Small intestine (tissue), 7 donors: ENCODE measurements around the gene RGS13. TPM values are rescaled to one million over a fixed set of nuclear protein-coding genes. Genes with fewer than 3 reads are reported as not detected.
A peak's percentile ranks its signal among the peaks of the same experiment; 100 is the strongest.
"Not testable (repeated sequence)": the region's sequence is repeated elsewhere in the genome, so short reads cannot be mapped to it uniquely, and the experiment has no call there.

Source experiments
- DNase-seq, 2 donors: peaks; one replicate each; pipeline versions ENCODE4 v3.0.0 to v3.0.0-alpha.2; 2013
- FAIRE-seq: peaks from 2 replicates; lab custom pipeline; 2012; peaks lifted over from hg19 to GRCh38; lab: Jason Lieb, UNC
- H3K27ac ChIP-seq, 3 donors: one replicate each; pipeline ENCODE4 v1.5.1; 2013; ENCODE audit warnings: low read length in 2 of 3, mild to moderate bottlenecking in 2 of 3, control low read depth in 1 of 3, inconsistent platforms in 1 of 3, low read depth in 1 of 3, moderate library complexity in 1 of 3
- H3K27me3 ChIP-seq, 3 donors: one replicate each; pipeline ENCODE4 v1.6.1; 2013; ENCODE audit warnings: low read length in 3 of 3, inconsistent platforms in 1 of 3; ENCODE audit not compliant: control insufficient read depth in 3 of 3, insufficient read depth in 3 of 3
- H3K36me3 ChIP-seq, 3 donors: one replicate each; pipeline ENCODE4 v1.6.1; 2013; ENCODE audit warnings: low read length in 3 of 3, inconsistent platforms in 1 of 3, low read depth in 1 of 3, mild to moderate bottlenecking in 1 of 3, moderate library complexity in 1 of 3; ENCODE audit not compliant: control insufficient read depth in 3 of 3, insufficient read depth in 2 of 3
- H3K4me1 ChIP-seq, 3 donors: one replicate each; pipeline ENCODE4 v1.6.1; 2013; ENCODE audit warnings: low read length in 2 of 3, inconsistent platforms in 1 of 3, low read depth in 1 of 3, mild to moderate bottlenecking in 1 of 3, moderate library complexity in 1 of 3; ENCODE audit not compliant: control insufficient read depth in 3 of 3, insufficient read depth in 2 of 3
- H3K4me3 ChIP-seq, 3 donors: one replicate each; pipeline ENCODE4 v1.5.1; 2013; ENCODE audit warnings: low read length in 3 of 3, control low read depth in 1 of 3, inconsistent platforms in 1 of 3, low read depth in 1 of 3, mild to moderate bottlenecking in 1 of 3, moderate library complexity in 1 of 3
- H3K9me3 ChIP-seq, 2 donors: one replicate each; pipeline ENCODE4 v1.6.1; 2013; ENCODE audit warnings: low read depth in 1 of 2, low read length in 1 of 2; ENCODE audit not compliant: control insufficient read depth in 2 of 2, insufficient read depth in 1 of 2
- WGBS, 3 donors: extraction: QIAGEN DNeasy Blood & Tissue Kit; methylation state at CpG; one replicate each; pipeline ENCODE4 v1.1.7; 2013; 5-methylcytosine and 5-hydroxymethylcytosine counted together
- polyA plus RNA-seq, 4 donors: library from polyadenylated mRNA; stranded (reverse) in 3 of 4; unstranded in 1 of 4; fragments of 200-250 nt in 3 of 4; fragments of 120-200 nt in 1 of 4; gene quantifications; one replicate each; pipeline versions ENCODE4 v1.2.1 to v1.2.3, GENCODE V29; 2013
- donor health status: healthy with polysubstance abuse.
- donor health status: control.
- donor health status: control.
- donor health status: Bipolar disorder and iron deficiency.
- donor health status: healthy.

RGS13 gene
- polyA plus RNA-seq, 4 donors = 3.8 to 14.6 (median 9.2) TPM

- no peak for FAIRE-seq
- no peaks in the 10 kb centered on the region for H3K36me3 ChIP-seq
- DNase-seq = no peak
- H3K4me3 ChIP-seq = no peak overlapping the region
- H3K4me1 ChIP-seq = no peaks in the 10 kb centered on the region
- WGBS, 3 donors = 40 to 73% (median 71%) methylated on average over 1 of the region's 1 CpG
- no peak overlapping the region for H3K27ac ChIP-seq
- H3K27me3 ChIP-seq = no peaks in the 10 kb centered on the region
- H3K9me3 ChIP-seq = no peaks in the 10 kb centered on the region
Measured at GRCh38 chr1:192675716-192676115, 39.8 kb downstream of the RGS13 start.

- no peak for FAIRE-seq
- H3K27ac ChIP-seq = no peak overlapping the region
- no peak for DNase-seq
Measured at GRCh38 chr1:192678099-192678498, 42.2 kb downstream of the RGS13 start.

GRCh38 chr1:192682335-192682734 lies 46.4 kb downstream of the RGS13 start:
- DNase-seq (peak in 1 of 2 donors; percentile 29), FAIRE-seq (no peak)
- peaks cover 0 to 2% of the 10 kb centered on the region in 2 donors for H3K9me3 ChIP-seq
- H3K4me1 ChIP-seq = no peaks in the 10 kb centered on the region
- no peaks in the 10 kb centered on the region for H3K27me3 ChIP-seq
- no peaks in the 10 kb centered on the region for H3K36me3 ChIP-seq
- no peak overlapping the region for H3K27ac ChIP-seq
- H3K4me3 ChIP-seq = no peak overlapping the region
- WGBS, 3 donors = 68 to 71% (median 68%) methylated on average over 1 of the region's 1 CpG

More at GRCh38 chr1:192678099-192678498, 42.2 kb downstream of the RGS13 start:
- Histone ChIP-seq H3K4me1 (no peaks in the 10 kb centered on the region), H3K36me3 (no peaks in the 10 kb centered on the region), H3K27me3 (no peaks in the 10 kb centered on the region), H3K9me3 (peaks cover 0 to 2% of the 10 kb centered on the region in 2 donors), H3K4me3 (no peak overlapping the region)

GRCh38 chr1:192683081-192683480 lies 47.1 kb downstream of the RGS13 start:
- not testable (repeated sequence) for H3K4me1 ChIP-seq, H3K36me3 ChIP-seq, H3K27me3 ChIP-seq, DNase-seq, H3K4me3 ChIP-seq, H3K27ac ChIP-seq, H3K9me3 ChIP-seq, FAIRE-seq
- 96 to 97% (median 97%) methylated on average over 4 of the region's 4 CpGs for WGBS, 3 donors

- no peaks in the 10 kb centered on the region for H3K36me3 ChIP-seq
- FAIRE-seq = no peak
- H3K9me3 ChIP-seq = peaks cover 0 to 18% of the 10 kb centered on the region in 2 donors
- H3K27ac ChIP-seq = no peak overlapping the region
- H3K27me3 ChIP-seq = no peaks in the 10 kb centered on the region
- H3K4me1 ChIP-seq = no peaks in the 10 kb centered on the region
- no peak overlapping the region for H3K4me3 ChIP-seq
- DNase-seq = no peak
Measured at GRCh38 chr1:192689459-192689858, 53.5 kb downstream of the RGS13 start.

- H3K27me3 ChIP-seq = no peaks in the 10 kb centered on the region
- H3K4me3 ChIP-seq = no peak overlapping the region
- H3K36me3 ChIP-seq = no peaks in the 10 kb centered on the region
- H3K4me1 ChIP-seq = no peaks in the 10 kb centered on the region
- 32 to 69% (median 57%) methylated on average over 1 of the region's 1 CpG for WGBS, 3 donors
- H3K27ac ChIP-seq = no peak overlapping the region
- DNase-seq (no peak), FAIRE-seq (no peak)
- peaks cover 0 to 18% of the 10 kb centered on the region in 2 donors for H3K9me3 ChIP-seq
Measured at GRCh38 chr1:192691041-192691440, 55.1 kb downstream of the RGS13 start.

- no peak overlapping the region for H3K27ac ChIP-seq
- DNase-seq = no peak
- peaks cover 0 to 4% (median 2%) of the 10 kb centered on the region in 3 donors for H3K4me1 ChIP-seq
- FAIRE-seq = no peak
- H3K4me3 ChIP-seq = no peak overlapping the region
- H3K27me3 ChIP-seq = no peaks in the 10 kb centered on the region
- WGBS, 3 donors = 88 to 91% (median 89%) methylated on average over 2 of the region's 2 CpGs
- peaks cover 0 to 10% of the 10 kb centered on the region in 2 donors for H3K9me3 ChIP-seq
- H3K36me3 ChIP-seq = no peaks in the 10 kb centered on the region
Measured at GRCh38 chr1:192696082-192696481, 60.1 kb downstream of the RGS13 start.

GRCh38 chr1:192697771-192698170 lies 61.8 kb downstream of the RGS13 start:
- WGBS, 3 donors = 65 to 77% (median 73%) methylated on average over 2 of the region's 2 CpGs
- Histone ChIP-seq H3K9me3 (peaks cover 0 to 5% of the 10 kb centered on the region in 2 donors), H3K36me3 (no peaks in the 10 kb centered on the region), H3K4me1 (peaks cover 0 to 13% (median 2%) of the 10 kb centered on the region in 3 donors), H3K27ac (no peak overlapping the region), H3K27me3 (no peaks in the 10 kb centered on the region), H3K4me3 (no peak overlapping the region)
- FAIRE-seq (no peak), DNase-seq (no peak)

GRCh38 chr1:192698731-192699130 lies 62.8 kb downstream of the RGS13 start:
- Histone ChIP-seq H3K9me3 (no peaks in the 10 kb centered on the region), H3K36me3 (no peaks in the 10 kb centered on the region), H3K27me3 (no peaks in the 10 kb centered on the region), H3K4me3 (no peak overlapping the region), H3K4me1 (peaks cover 0 to 13% (median 2%) of the 10 kb centered on the region in 3 donors), H3K27ac (no peak overlapping the region)
- FAIRE-seq (no peak), DNase-seq (no peak)
- WGBS, 3 donors = 92 to 97% (median 96%) methylated on average over 11 of the region's 11 CpGs
